Activated effector memory CD4-positive, alpha-beta T cell treated with Interleukin-2 at 50 U/mL for 16 hours (primary cell): ENCODE data around the gene EFCAB6.

ENCODE experiments used
- DNase-seq: peaks from one replicate; pipeline ENCODE4 v3.0.0-alpha.2; 2020

EFCAB6 gene

DNA sequence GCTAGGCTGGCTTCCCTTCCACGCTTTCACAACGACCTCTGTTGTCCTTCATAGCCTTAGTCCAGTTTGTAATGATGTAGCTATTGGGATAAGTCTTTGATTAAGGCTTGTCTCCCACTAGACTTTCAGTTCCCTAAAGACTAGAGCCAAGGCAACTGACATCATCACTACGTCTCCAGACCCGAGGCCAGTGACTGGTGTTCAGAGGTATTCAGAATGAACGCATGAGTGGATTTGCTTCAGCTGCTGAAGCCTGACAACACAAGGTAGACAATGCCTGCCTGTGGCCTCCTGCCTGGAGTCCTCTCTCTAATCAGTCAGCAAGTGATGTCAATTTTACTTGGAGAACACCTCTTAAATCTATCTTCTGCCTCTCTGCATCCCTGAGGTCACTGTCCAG, 13.6 kb downstream of the EFCAB6 start:
- no peak for DNase-seq

DNA sequence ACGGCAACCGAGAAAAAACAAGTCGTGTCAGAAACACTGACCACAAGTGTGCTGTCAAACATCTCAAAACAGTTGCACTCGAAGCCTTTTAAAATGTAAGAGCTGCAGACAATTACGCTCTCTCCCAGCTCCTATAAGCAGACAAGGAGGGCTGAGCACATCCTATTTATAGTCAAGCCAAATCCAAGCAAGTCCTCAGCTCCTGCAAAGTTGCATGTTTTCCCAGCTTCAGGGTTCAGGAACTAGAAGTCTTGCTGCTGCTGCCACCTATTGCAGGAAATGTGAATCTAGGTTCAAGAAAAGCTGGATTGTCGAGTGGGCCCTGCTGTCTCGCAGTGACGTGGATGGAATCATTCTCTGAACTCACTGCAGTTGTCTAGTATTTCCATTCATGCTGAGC, 15.5 kb downstream of the EFCAB6 start:
- DNase-seq: no peak

DNA sequence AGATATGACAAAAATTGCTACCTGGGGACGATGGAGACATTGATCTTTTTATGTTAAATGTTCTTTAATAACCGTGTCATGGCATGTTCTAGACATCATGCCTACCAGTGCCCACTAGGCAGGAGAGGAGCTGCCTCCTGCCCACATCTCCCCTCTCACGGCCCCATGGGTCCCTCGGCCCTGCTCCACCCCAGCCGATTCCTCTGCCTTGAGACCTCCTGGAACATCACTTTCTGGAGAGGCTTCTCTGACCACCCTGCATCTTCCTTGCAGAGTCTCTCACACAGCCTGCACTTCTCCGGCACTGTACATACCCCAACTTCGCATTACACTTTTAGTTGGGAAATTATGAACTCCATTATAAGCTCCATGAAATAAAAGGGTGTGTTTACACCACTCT, 16.8 kb downstream of the EFCAB6 start:
- no peak for DNase-seq

DNA sequence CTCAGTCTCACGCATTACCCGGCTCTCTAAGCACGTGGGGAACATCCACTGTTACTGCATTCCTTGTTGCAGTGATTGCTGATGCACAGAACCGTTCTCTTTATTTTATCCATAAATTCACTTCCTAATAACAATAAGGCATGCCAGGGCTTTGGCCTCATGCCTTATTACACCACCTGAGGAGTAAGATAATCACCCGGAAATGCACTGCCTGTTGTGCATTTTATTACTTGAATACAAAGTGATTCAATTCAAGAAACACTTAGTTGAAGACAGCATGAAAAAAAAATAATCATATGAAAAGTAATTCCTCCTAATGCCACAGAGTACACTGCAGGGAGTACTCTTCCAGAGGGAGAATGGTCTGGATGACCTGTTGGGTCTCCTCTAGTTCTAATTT, 19.2 kb downstream of the EFCAB6 start:
- no peak for DNase-seq

DNA sequence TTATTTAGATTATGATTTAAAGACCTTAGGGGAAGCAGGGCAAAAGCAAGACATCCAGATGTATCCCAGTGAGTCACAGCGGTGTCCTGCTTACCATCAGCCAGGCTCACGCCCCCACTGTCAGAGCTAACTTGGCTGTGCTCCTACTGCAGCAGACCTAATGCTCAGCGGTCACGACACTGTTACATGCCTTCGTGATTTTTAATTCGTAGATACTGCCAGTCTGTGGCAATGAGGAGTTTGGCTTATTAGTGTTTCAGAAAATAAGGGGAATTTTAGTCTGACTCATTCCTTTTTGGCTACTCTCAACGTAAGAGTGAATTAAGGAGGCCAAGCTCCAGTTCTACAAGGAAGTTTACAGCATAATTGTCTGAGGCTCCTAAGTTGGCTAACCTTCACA, 22.7 kb downstream of the EFCAB6 start:
- DNase-seq: no peak

DNA sequence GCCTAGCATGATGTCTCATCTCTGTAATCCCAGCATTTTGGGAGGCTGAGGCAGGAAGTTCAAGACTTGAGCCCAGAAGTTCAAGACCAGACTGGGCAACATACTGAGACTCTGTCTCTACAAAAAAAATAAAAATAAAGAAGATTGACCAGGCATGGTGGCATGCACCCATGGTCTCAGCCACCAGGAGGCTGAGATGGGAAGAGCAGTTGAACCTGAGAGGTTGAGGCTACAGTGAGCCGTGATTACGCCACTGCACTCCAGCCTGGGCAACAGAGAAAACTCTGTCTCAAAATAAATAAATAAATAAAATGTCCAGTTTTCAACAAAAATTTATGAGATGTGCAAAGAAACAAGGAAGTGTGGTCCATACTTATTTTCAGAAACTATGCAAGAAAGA, 28.3 kb downstream of the EFCAB6 start:
- DNase-seq: no peak

DNA sequence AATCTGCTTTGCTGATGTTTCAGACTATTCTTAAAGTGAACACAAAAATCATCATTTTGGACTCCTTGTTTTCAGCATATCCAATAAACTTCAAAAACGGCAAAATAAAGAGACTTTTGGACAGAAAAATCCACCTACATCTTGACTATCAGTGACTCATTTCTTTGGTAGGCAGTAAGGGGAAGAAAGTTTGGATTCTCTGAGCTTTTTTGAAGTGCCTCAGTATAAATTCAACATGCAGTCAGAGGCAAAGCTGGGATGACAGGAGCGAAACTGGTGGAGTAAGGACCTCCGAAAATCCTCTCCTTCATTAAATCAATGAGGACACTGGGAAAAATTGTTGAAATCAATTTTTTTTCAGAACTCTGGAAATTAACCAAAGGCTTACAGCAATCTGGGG, 29.7 kb downstream of the EFCAB6 start:
- DNase-seq: no peak

DNA sequence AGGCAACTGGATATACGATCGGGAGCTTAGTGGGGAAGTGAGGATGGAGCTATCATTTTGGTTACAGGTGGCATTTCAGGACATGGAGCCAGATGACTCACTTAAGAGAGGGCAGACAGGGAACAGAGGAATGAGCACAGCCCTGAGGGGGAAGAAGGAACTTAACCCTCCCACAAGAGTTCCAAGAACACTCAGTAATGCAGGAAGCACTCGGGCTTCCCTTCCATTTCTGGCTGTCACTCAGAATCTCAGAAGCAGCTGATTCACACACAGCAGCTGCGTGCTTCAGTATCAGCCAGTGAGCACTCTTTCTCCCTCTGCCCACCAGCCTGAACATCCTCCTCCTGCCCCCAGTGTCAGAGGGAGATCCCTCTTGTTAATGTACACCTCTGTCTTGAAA, 34.8 kb downstream of the EFCAB6 start:
- DNase-seq: no peak

DNA sequence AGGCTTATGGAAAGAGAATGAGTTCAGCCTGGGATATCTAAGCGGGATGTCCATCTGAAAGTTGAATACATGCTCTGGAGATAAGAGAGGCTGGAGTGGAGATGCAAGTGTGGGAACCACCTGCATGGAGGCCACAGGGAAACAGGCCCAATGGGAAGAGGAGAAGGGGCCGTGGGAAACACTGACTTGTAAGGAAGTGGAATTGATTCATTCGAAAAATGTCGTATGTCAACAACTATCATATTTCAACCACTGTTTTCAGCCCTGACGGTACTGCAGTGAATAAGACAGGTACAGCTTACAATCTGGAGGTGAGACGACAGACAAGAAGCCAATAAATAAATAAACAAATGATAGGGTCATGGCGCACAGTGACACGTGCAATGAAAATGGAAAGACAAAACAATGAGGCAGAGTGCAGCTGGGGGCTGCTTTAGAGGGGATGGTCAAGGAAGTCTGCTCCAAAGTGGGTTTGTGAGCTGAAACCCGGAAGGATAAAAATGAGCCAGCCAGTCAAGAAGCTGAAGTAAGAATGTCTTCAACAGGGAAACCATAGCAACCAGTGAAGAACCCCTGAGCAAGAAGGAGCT, 35.9 kb downstream of the EFCAB6 start:
- DNase-seq: no peak

DNA sequence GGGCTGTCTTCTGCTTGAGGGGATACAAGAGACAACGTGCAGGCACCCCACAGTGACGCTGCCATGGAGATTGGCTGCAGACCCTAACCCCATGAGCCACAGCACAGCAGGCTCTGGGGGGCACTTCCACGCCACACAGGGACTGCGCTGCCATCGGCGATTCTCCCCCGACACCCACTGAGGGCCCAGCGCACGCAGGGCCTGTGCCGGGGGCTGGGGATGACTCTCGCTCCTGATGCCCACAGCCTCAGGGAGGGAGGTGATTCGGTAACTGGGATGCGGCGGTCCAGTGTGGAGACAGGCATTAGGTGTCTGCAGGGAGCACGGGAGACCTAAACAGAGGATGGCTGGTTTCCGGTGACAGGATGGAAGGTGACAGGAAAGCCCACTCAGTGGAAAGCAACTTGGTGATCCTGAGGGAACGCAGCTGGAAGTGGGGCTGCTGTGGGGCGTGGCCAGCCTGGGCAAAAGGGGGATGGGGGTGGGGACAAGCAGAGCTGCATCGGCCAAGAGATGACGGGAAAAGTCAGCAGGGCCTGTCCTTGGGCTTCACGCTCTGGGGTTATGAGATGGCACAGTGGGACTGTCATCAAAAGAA, 37.7 kb downstream of the EFCAB6 start:
- no peak for DNase-seq

DNA sequence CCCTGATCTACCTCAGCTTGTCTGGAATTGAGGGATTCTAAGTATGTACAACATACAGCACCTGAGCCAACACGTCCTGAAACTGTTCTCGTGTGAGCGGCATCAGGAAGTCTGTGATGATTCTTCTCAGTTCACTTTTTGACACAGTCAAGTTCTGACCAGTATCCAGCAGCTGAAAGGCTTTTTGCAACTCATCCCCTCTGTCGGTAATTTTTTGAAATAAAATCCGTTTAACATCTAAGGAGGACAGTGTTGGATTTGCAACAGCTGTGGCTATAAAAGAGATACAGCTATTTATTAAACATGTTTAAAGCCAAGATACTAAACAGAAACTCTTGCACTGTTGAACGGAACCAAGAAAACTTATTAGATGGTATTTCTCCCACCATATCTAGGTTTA, 39.3 kb downstream of the EFCAB6 start:
- no peak for DNase-seq

DNA sequence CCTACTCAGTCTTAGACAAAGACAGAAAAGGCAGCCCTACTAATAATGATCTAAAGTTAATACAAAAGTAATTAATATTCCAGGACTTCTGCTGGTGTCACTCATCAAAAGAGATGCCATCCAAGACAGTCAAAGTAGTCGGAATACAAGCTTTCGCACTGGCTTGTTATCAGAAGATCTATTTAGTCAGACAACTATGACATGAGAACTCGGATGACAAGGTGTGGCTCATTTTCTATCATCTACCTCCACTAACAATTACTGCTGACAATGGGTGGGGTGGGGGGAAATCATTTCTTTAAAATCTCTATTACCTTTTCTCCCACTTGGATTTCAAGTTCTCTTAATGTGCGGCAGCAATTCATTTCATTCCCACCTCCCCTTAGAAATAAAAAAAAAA, 56.7 kb downstream of the EFCAB6 start:
- no peak for DNase-seq

DNA sequence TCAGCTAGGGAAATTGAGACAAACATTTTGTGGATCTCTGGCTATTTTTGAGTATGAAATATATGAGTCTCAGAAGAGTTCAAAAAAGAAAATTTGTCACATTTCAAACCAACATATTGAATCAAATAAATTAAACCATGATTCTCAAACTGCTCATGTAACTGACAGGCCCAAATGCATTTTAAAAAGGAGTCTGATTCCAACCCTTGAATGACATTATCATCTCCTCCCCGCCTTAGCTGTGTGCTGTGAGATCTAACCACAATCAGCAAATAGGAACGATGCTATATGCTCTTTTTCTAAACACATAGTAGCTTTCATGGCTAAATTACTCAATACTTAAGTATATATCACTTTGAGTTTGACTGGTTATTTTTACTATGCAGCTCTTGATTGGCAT, 57.1 kb downstream of the EFCAB6 start:
- no peak for DNase-seq

DNA sequence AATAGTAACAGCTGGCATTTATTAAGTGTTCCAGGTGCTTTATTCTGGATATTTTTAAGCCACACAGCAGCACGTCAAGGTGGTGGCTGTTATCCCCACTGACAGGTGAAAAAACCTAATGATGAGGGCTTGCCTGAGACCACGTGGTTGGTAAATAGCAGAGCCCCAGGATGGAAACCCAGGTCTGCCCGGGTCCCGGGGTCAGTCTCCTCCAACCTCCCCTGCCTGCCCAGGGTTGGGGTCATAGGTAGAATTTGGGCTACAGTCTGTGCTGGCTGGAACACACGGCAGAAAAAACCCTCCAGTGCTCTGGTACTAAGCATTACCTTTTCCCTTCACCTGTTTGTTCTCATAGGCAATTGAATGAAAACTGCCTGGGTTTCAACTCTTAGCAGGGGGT, 57.9 kb downstream of the EFCAB6 start:
- no peak for DNase-seq

DNA sequence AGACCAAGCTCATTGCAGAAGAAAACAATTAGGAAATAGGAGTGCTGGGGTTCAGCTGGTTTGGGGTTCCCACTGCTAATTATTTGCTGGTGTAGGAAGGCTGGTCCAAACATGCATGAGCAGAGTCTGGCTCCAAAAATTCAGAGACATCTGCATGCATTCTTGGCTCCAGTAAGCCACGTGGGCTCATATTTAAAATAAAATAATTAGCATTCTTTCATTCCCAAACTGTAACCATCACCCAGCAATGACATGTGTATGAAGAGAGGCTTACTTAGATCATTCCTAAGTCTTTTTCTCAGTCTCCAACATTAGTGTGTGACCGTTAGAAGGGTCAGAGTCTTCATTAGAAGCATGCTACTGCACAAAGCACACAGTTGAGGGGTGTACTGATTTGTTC, 58.4 kb downstream of the EFCAB6 start:
- DNase-seq: no peak

DNA sequence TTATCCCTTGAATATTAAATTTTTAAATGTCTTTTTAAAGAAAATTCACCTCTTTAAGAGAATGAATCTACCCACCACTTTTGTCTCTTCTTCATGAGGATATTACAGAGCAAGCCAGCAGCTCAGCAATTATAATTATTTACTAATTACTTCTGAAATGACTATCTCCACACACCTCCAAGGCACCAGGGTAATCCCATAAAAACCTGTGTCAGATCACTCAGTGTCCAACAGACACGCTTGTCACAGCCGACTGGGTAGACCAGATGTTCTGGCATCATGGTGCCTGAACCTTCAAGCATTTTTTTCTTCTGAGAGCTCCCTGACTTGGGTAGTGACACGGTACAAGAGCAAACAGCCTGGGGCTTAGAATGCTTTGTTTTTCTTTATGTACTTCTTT, 61.4 kb downstream of the EFCAB6 start:
- no peak for DNase-seq

DNA sequence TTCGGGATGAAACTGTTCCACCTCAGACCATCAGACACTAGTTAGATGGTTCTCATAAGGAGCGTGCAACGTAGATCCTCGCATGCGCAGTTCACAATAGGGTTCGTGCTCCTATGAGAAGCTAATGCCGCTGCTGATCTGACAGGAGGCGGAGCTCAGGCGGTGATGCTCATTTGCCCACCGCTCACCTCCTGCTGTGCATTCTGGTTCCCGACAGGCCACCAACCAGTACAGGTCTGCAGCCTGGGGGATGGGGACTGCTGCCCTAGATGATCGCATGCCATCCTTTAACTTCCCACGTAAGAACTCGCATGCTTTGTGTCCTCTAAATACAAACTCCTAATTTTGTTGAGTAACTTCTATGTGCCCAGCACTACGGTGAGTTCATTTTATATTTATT, 62.6 kb downstream of the EFCAB6 start:
- DNase-seq: no peak

DNA sequence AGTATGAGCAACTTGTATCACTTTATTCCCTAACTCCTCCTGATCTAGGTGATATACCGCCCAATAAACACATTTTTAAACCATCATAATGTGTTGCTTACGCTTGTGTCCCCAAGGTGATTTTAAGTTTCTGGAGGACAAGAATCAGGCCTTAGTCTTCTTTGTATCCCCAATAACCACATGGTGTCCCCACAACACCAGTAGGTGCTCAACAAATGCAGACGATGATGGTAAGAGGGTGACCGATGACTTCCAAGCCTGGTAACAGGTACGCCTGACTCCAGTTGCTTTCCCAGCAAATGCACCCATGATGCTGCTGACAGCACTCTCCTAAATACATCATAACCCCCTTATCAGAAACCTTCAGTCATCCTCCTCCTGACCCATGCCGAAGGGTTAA, 64.2 kb downstream of the EFCAB6 start:
- DNase-seq: no peak

DNA sequence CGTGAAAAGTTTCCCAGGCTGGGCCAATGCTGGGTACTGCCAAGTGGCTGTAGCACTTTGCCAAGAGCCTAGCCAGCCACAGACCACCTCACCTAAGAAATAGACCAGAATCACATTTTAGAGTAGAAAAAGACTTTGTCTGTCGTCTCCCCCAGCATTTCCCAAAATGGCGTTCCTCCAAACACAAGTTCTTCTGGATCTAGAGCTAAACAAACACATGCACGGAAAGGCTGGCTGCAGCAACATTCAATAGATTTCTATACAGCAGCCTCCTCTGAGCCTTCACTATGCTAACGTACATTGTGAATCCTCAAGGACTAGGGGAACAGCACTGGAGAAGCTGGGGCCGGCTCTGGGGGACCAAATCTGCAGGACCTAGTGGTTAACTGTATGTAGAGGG, 65.0 kb downstream of the EFCAB6 start:
- no peak for DNase-seq

DNA sequence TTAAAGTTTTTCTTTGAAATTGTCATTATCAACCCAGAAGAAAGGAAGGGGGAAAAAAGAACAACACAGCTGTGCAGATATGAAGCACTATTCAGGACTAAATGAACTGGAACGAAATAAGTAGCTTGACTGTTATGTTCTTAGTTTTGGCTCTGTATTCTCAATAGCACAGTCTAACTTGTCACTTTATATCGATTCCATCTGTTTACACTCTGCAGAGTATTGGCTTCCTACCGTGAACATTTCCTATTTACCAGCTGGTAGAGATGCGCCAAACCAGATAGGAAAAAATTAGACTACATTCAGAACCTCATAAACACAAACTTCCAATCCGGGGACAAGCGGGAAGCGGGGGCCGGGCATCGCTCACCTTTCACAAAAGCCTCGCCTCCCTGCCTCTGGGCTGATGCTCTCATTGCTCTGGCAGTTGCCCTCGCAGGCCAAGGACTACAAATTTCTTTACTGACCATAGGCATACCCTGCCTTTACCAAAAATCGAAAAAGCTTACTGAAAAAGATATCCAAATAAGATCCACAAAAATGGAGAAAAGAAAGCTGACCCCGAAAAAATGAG, 66.2 kb downstream of the EFCAB6 start:
- no peak for DNase-seq

DNA sequence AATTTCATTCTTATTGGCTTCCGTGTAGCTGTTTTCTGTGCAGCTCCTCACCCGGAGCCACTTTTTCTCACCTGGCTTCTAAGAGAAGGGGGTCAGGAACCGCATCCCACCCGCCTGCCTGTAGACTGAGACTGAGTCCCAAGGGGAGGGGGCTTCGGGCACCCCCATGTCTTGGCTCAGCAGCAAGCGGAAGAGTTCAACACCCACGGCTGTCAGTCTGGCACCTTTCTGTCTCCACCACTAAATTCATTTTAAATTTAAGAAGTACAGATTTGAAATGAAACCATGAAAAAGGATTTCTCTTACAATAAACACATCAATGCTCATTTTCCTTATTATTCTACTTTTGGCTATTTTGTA, 66.7 kb downstream of the EFCAB6 start:
- DNase-seq: no peak

DNA sequence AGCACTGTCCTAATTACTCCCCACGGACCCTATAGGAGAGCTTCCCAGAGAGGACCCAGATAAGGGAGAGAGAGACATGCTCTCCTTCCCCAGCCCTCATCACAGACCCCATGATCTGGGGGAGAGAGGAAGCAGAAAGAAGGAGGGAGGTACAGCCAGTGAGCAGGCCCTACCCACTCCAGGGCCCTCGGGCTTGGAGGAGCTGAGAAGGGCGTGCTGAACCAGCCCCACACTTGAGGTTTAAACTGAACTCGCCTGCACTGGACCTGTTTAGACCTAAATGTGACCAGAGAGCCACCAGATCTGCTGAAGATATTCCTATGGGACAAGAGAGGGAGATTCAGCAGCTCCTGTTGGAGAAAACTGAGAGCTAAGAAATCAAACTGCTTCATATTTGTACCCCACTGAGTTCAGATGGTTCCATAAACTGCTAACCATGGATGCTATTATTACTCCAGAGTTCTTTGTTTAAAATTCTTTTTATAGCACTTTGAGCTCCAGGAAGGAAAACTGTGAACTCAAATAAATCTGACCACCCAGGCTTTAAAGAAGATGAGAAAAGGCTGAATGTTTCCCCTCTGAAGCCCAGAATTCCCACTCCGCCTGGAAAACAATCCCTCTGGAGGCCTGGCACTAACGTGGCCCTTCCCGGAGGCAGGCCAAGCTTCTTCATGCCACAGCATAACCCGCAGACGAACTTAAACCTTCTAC, 67.2 kb downstream of the EFCAB6 start:
- no peak for DNase-seq

DNA sequence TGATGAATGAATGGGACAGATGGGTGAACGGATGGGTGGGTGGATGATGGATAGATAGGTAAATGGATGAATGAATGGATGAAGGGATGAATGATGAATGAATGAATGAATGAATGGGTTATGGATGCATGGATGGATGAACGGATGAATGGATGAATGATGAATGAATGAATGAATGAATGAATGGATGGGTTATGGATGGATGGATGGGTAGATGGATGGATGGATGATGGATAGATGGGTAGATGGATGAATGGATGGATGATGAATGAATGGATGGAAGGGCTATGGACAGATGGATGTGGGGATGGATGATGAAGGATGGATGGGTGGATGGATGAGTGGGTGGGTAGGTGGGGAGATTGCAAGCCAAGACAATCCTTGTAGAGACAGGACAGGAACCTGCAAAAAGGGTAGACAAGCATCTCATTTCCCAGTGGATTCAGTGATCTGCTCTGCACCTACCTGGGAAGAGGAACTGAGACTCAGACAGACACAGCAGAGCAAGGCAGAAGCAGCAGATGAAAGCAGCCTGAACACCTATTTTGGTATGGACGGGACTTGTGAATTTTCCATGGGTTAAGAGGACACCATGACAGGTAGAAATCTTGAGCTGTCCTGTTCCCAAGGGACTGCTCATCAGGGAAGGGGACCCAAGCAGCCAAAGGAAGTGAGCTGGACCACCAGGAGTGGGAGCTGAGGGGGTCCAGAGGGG, 68.0 kb downstream of the EFCAB6 start:
- DNase-seq: no peak

DNA sequence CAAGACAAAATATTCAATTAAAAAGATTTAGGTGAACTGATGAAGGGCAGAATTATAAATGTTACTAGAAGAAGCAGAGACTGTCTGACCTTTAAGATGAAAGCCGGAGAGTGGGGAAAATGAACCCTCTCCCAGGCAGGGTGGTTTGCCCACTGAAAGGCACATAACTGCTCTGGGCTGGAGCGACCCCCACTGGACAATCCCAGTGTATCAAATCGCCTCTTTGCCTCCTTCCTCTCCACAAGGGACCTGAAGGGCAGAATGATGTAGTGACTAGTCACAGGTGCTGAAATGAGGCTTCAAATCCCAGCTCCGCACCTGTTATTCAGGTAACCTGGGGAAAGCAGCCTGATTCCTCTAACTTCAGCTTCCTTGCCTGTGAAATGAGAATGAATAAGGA, 69.0 kb downstream of the EFCAB6 start:
- DNase-seq: no peak
